ENCODE measurements around the gene RBM20.
A peak's percentile ranks its signal among the peaks of the same experiment; 100 is the strongest.

RBM20 gene

DNA sequence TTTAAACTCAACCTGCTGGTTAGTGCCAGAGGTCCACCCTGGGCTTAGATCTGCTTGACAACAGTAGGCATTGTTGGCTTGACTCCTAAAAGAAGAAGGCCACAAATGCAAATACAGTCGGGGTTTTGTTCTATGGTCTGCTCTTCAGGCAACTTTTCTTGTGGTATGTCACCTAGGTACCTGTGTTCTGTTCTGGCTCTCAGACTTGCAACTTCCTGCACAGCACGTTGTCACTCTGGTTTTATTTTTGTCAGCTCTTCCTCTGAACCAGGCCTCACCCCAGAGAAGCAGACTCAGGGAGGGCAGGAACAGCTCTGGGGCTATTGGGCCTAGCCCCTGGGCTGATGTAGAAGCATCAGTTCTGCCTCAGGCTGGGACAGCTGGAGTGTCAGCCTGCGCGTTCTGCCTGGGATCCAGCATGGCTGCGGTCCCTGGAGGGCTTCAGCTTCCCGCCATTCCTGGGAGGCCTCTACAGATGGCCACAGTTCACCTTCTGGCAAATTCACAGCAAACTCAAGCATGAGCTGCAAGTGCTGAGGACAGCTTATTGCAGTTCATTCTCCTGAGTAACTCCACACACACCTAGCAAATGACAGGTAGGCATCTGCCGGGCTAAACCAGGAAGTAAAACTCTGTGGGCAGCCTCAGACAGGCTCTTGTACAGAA lies 216.6 kb downstream of the RBM20 start:
- TF ChIP-seq, protein P1, sequence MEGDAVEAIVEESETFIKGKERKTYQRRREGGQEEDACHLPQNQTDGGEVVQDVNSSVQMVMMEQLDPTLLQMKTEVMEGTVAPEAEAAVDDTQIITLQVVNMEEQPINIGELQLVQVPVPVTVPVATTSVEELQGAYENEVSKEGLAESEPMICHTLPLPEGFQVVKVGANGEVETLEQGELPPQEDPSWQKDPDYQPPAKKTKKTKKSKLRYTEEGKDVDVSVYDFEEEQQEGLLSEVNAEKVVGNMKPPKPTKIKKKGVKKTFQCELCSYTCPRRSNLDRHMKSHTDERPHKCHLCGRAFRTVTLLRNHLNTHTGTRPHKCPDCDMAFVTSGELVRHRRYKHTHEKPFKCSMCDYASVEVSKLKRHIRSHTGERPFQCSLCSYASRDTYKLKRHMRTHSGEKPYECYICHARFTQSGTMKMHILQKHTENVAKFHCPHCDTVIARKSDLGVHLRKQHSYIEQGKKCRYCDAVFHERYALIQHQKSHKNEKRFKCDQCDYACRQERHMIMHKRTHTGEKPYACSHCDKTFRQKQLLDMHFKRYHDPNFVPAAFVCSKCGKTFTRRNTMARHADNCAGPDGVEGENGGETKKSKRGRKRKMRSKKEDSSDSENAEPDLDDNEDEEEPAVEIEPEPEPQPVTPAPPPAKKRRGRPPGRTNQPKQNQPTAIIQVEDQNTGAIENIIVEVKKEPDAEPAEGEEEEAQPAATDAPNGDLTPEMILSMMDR (IDR thresholded peaks at IDR 0.05; ENCODE audit: unreplicated experiment in 3 of 3), result no peak
- Mint-ChIP-seq H3K9me3 (no peaks in the 10 kb centered on the region), H3K4me3 (no peak overlapping the region), H3K27me3 (ENCODE audit: low read depth) (no peaks in the 10 kb centered on the region), H3K4me1 (peaks cover 72% of the 10 kb centered on the region), H3K36me3 (ENCODE audit: low read depth) (no peaks in the 10 kb centered on the region), H3K27ac (peak overlapping the region; percentile 41 to 70 (median 60))

DNA sequence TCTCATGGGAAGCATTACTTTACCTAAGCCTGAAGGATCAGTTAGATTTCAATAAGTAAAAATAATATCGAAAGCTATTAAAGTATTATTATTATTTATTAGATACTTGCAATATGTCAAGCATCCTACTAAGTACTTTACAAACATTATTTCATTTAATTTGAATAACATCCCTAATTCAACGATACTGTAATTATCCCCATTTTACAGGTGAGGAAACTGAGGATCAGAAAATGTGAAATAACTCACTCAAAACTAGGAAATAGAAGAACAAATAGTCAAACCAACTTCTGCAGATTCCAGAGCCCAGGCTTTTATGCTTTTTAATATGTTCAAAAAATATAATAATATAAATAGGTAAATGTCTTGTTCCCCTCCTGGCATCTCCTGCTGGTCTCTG lies 217.3 kb downstream of the RBM20 start:
- no peak overlapping the region for H3K4me3 Mint-ChIP-seq
- H3K36me3 Mint-ChIP-seq (ENCODE audit: low read depth), result no peaks in the 10 kb centered on the region
- H3K4me1 Mint-ChIP-seq, result peaks cover 79% of the 10 kb centered on the region
- H3K9me3 Mint-ChIP-seq, result no peaks in the 10 kb centered on the region
- TF ChIP-seq, protein P1 (IDR thresholded peaks at IDR 0.05; ENCODE audit: unreplicated experiment in 3 of 3), result no peak
- H3K27me3 Mint-ChIP-seq (ENCODE audit: low read depth), result no peaks in the 10 kb centered on the region
- H3K27ac Mint-ChIP-seq, result no peak overlapping the region

DNA sequence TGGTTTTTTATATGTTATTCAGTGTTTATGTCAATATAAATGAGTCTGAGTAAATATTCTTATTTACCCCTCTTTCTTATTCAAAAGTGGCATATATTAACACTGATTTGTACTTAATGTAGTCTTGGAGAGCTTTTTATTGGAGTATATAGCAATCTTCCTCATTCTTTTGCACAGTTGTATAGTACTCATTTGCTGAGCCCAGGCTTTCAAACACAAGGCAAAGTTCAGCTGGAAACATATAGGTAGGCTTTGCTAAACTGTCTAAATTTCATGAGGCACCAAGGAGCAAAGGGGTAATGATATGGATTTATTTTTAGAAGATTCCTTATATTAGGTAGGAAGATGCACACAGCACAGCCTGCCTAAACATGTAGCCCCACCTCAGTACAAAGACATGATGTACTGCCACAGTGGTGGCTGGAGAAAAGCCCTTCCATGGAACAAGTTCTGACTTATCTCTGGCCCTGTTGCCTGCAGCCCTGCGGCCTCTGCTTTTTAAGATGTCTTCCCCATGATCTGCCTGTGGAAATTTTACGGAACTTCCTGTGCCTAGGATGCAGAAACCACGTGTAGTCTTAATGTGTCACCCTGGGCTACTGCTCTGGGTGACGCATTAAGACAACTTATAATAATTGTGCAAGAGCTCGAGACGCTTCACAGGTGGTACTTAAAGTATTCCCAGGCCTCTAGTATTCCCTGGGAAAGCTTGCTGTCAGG lies 218.0 kb downstream of the RBM20 start:
- Mint-ChIP-seq H3K4me3 (peak overlapping the region in 1 of 3 experiments; percentile 8), H3K9me3 (no peaks in the 10 kb centered on the region), H3K36me3 (ENCODE audit: low read depth) (no peaks in the 10 kb centered on the region), H3K27me3 (ENCODE audit: low read depth) (no peaks in the 10 kb centered on the region), H3K27ac (peak overlapping the region in 2 of 3 experiments; percentile 30 to 97), H3K4me1 (peaks cover 86% of the 10 kb centered on the region)
- TF ChIP-seq, protein P1 (IDR thresholded peaks at IDR 0.05; ENCODE audit: unreplicated experiment in 3 of 3), result no peak

DNA sequence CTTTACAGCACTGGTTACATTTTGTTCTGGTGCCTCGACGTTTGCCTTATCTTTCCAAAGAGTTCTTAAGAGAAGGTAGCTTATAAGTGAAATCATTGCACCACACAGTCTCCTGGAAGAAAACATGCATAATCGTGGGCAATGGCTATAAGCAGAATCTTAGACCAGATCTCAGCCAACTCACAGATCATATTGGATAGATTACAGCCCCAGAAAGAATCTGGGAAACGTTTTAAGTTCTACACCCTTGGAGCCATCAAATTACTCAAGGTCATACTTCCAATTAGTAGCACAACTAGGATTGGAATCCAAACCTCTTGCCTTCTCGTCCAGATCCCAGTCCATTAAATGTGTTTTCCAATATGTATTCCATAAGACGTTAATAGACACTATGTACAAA lies 218.8 kb downstream of the RBM20 start:
- H3K4me3 Mint-ChIP-seq, result no peak overlapping the region
- H3K4me1 Mint-ChIP-seq, result peaks cover 84% of the 10 kb centered on the region
- H3K36me3 Mint-ChIP-seq (ENCODE audit: low read depth), result no peaks in the 10 kb centered on the region
- H3K9me3 Mint-ChIP-seq, result no peaks in the 10 kb centered on the region
- no peaks in the 10 kb centered on the region for H3K27me3 Mint-ChIP-seq (ENCODE audit: low read depth)
- peak overlapping the region in 2 of 3 experiments; percentile 70 to 97 for H3K27ac Mint-ChIP-seq
- TF ChIP-seq, protein P1 (IDR thresholded peaks at IDR 0.05; ENCODE audit: unreplicated experiment in 3 of 3), result no peak

DNA sequence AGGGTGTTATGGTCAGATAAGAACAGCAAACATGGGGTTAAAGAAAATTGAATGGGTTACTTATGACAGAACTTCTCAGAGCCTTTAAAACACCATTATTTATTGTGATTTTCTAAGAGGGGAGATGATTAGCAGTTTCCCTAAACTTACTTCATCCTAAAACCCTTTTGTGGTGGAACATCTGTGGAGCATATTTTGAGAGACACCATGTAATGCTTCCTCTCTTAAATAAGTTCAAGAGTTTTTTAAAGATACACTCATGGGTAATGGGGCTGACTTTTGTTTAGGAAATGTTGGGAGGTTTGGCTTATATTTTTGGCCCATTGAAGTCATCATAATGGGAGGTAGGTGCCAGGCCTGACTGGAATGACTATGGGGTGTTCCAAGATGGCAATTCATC lies 219.2 kb downstream of the RBM20 start:
- no peak overlapping the region for H3K4me3 Mint-ChIP-seq
- H3K27me3 Mint-ChIP-seq (ENCODE audit: low read depth), result no peaks in the 10 kb centered on the region
- H3K9me3 Mint-ChIP-seq, result no peaks in the 10 kb centered on the region
- no peaks in the 10 kb centered on the region for H3K36me3 Mint-ChIP-seq (ENCODE audit: low read depth)
- H3K4me1 Mint-ChIP-seq, result peaks cover 81% of the 10 kb centered on the region
- peak overlapping the region; percentile 59 to 97 (median 70) for H3K27ac Mint-ChIP-seq
- TF ChIP-seq, protein P1 (IDR thresholded peaks at IDR 0.05; ENCODE audit: unreplicated experiment in 3 of 3), result no peak
